ENCODE measurements around the gene RGL4. TPM values are rescaled to one million over a fixed set of nuclear protein-coding genes. Genes with fewer than 3 reads are reported as not detected.

Gene RGL4
- total and polyA plus RNA-seq, 2 of the 8 experiments (the other 6 are each of a cell fraction or from before 2014, with no cell fraction given) = not detected

DNA sequence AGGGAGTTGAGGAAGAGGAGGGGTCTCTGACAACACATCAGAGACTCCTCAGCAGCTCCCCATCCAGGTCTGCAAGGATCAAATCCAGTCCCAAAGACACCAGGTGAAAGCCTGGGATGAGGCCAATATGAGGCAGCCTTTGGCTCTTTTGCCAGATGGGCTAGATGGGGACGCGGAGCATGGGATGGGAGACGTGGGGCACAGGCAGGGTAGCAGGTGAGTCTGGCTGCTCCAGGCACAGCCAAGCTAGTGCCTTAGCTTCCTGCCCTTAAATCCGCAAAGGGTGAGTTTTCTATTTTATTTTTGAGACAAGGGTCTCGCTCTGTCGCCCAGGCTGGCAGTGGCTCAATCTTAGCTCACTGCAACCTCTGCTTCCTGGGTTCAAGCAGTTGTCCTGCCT is 39.1 kb upstream of the RGL4 start:
- Histone ChIP-seq H3K4me2 (ENCODE audit: insufficient read depth in 1 of 2, low read depth in 2 of 2, low read length in 2 of 2) (no peak overlapping the region), H3K27ac (ENCODE audit: low read depth, low read length) (no peak overlapping the region), H2AK5ac (ENCODE audit: low read depth, low read length) (no peak overlapping the region), H3K4me3 (ENCODE audit: extremely low read depth in 1 of 4, insufficient read depth in 2 of 4, low read depth in 3 of 4, low read length in 4 of 4) (no peak overlapping the region), H3K14ac (ENCODE audit: insufficient read length) (no peak overlapping the region), H4K20me1 (replicated peaks in 1 of 2; ENCODE audit: control insufficient read depth in 1 of 2, insufficient read depth in 2 of 2, low read length in 2 of 2) (peaks cover 0 to 5% of the 10 kb centered on the region in 2 experiments), H2BK12ac (ENCODE audit: low read depth, low read length) (no peak overlapping the region), H2BK120ac (replicated peaks; ENCODE audit: low read depth, low read length) (no peak overlapping the region), H3K4ac (replicated peaks; ENCODE audit: insufficient read length, low read depth, low read length) (no peak overlapping the region), H2BK15ac (ENCODE audit: low read length) (no peak overlapping the region), H2BK20ac (ENCODE audit: low read length) (no peak overlapping the region), H4K91ac (replicated peaks; ENCODE audit: insufficient read length, low read length) (no peak overlapping the region), H2BK5ac (ENCODE audit: low read depth, low read length) (no peak overlapping the region), H3K23me2 (ENCODE audit: low read depth, low read length) (no peaks in the 10 kb centered on the region), H3K36me3 (ENCODE audit: control insufficient read depth in 2 of 4, insufficient read depth in 4 of 4, low read length in 3 of 4) (no peaks in the 10 kb centered on the region), H3K23ac (ENCODE audit: insufficient read length) (no peak overlapping the region), H3K9me3 (ENCODE audit: insufficient read depth in 2 of 2, low read depth in 1 of 2, low read length in 1 of 2) (no peaks in the 10 kb centered on the region), H3K79me1 (ENCODE audit: low read depth, low read length) (no peaks in the 10 kb centered on the region), H4K5ac (ENCODE audit: insufficient read length, low read depth, low read length) (no peak overlapping the region), H3K56ac (replicated peaks; ENCODE audit: insufficient read length, low read depth, low read length) (no peak overlapping the region), H3K79me2 (ENCODE audit: control insufficient read depth in 1 of 2, insufficient read depth in 2 of 2, low read length in 2 of 2) (no peaks in the 10 kb centered on the region), H3K27me3 (replicated peaks in 1 of 4; ENCODE audit: control insufficient read depth in 3 of 4, extremely low read depth in 1 of 4, insufficient read depth in 3 of 4, low read length in 3 of 4) (no peaks in the 10 kb centered on the region), H3K4me1 (replicated peaks in 1 of 4; ENCODE audit: control insufficient read depth in 3 of 4, insufficient read depth in 4 of 4, low read length in 3 of 4) (no peaks in the 10 kb centered on the region; a peak in 1 of 7 replicates), H3K9ac (replicated peaks in 1 of 4; ENCODE audit: extremely low read depth in 1 of 4, low read depth in 3 of 4, low read length in 3 of 4) (no peak overlapping the region), H3K18ac (ENCODE audit: extremely low read depth, low read length) (no peak overlapping the region), H2AFZ (ENCODE audit: low read length) (no peak overlapping the region), H4K8ac (ENCODE audit: extremely low read depth, insufficient read depth, low read length) (no peak overlapping the region)
- 91% methylated on average over 6 of the region's 6 CpGs; no CpG with 5 or more reads in 1 of the 2 experiments for WGBS, 2 experiments (ENCODE audit: extremely low coverage in 1 of 2, insufficient coverage in 1 of 2, insufficient read length in 1 of 2, insufficient replicate concordance in 2 of 2, low coverage in 1 of 2, low lambda C conversion rate in 2 of 2, missing lambda C conversion rate in 1 of 2)
- no peak for DNase-seq (ENCODE audit: low read depth in 1 of 2, low spot score in 2 of 2)
- POLR2A ChIA-PET (ENCODE audit: partially characterized antibody) = interaction anchor here (0.9 kb wide), 1 partner anchor 9 kb away, joined by 3 read pairs; no protein-coding TSS in a partner anchor
- CTCF ChIA-PET (ENCODE audit: partially characterized antibody) = interaction anchor here (1.5 kb wide), 1 partner anchor 60 kb away, joined by 3 read pairs; no protein-coding TSS in a partner anchor
- no peak for FAIRE-seq
- TF ChIP-seq FOSL1 (IDR thresholded peaks at IDR 0.05; ENCODE audit: insufficient read depth, low read depth, low read length) = no peak

Measured in H1 (cell line).